ENCODE measurements around the gene LXN. TPM values are rescaled to one million over a fixed set of nuclear protein-coding genes. Genes with fewer than 3 reads are reported as not detected.
"Not testable (repeated sequence)": the region's sequence is repeated elsewhere in the genome, so short reads cannot be mapped to it uniquely, and the experiment has no call there.

Gene LXN, protein sequence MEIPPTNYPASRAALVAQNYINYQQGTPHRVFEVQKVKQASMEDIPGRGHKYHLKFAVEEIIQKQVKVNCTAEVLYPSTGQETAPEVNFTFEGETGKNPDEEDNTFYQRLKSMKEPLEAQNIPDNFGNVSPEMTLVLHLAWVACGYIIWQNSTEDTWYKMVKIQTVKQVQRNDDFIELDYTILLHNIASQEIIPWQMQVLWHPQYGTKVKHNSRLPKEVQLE
- 8.4 TPM for total RNA-seq

DNA sequence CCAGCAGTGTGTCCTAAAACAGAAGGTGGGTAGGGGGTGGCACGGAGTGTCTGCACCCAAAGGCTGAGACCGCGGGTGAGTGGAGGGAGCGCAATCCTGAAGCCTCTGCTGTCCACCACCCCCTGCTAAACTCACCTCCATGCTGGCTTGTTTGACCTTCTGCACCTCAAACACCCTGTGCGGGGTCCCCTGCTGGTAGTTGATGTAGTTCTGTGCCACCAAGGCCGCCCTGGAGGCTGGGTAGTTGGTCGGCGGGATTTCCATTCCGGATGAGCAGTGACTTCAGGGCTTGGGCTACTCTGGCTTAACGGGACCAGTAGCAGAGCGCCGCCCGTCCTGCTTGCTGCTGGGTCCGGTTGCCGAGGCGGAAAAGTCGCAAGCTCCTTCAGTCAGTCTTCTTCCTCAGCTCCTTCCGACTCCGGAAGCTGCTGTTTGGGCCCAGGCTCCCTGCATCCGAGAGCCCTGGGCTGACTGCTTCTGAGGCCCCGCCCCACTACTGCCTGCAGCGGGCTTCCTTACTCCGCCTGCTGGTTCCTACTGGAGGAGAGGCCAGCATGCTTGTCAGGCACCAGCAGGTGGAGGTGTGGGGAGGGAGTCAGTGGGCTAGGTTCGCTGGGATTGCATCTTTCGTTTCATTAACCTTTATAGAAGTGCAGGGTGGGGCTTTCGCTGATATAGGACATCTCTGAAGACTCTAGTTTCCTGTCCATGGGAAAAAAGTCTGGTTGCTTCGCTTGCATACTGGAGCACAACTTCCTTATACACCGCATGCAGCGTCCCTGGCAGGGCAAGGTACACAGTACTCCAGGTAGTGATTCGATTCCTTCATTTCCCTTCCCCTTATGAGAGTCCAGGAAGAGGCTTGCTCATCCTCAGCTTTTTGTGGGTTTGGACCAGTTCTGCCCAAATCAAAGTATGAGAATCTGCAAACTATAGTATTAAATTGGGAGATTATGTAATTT lies at the start of gene LXN:
Gene LXN, minus strand, starts transcription at position 434 of the 962 bp plus-strand sequence. Its CDS starts 170 bp downstream, at position 264.
- peak; percentile 100 for ATAC-seq

DNA sequence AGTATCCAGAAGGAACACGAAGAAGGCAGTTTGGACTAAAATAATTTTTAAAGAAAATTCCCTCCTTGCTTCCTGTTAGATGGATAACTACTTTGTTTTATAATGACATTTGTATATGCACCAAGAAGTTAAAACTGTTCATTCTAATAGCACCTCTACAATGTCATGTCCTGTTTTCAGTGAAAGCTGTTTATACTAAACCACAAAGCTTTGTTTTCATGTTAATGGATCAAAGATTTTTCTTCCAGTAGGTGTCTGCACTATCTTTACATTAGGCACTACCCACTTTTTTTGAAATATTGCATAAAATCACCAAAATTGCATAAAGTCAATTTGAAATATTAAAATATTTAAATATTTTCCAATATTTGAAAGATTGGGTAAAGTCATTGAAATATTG lies 49.7 kb upstream of the LXN start:
- no peak for ATAC-seq

DNA sequence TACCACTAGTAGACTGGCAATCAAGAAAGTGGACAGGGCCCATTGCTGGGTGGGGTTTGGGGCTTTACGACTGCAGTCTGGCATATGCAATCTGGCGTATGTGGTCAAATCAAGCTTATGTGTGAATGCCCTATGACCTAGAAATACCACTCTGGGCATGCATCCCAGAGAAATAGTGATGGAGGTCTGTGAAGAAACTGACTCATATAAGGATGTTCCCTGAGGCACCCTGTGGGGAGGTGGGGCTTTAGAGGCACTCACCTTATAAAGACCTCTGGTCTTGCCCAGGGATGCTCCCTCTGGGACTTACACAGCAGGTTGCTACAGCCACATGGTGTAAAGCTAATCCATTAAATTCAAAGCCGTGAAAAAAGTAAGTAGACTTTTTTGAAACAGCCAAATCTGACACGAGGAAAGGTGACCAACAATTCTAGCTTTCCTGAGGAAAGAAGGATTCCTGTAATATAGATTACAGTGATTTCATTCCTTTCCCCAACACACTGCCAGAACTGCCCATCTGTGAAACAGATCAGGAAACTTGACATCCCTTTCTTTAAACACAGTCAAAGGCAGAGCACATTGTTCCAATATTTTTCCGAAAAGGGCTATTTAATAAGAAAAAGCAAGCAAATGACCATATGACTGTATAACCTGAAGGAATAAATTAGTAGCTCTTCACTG lies 46.2 kb upstream of the LXN start:
- peak; percentile 36 for ATAC-seq

DNA sequence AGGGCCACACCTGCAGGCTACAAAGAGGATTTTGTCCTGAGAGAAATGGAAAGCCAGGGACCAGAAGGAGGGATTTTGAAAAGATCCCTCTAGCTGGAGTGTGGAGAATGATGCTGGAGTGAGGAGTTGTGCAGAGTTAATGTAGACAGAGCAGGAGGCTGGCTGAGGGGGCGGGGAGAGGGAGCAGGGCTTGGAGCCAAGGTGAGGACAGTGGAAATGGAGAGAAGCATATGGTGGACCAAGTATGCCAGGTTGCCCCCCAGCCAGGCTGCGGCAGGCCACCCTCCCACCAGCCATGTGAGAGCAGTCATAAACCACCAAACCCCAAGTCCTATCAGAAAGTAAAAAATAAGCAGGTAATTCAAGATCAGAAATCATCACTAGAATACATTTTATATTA lies 45.1 kb upstream of the LXN start:
- no peak for ATAC-seq

DNA sequence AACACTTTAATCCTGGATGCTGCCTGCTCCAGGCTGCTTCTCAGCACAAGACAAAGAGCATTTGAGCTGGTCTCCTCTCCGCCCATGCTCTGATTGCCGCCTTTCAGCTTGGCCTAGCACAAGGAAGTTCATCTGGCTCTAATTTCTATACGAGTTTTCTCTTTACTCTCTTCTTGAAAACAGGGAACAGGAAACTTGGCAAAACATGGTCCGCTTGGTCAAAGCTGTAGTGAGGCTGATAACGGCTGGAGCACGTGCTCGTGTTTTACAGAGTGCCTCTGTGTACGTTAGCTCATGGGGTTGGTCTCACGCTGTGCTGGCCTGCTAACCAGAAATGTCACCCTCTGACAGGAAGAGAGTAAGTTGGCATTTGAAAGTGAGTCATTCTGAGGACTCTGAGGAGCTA lies 40.6 kb upstream of the LXN start:
- peak; percentile 53 for ATAC-seq

DNA sequence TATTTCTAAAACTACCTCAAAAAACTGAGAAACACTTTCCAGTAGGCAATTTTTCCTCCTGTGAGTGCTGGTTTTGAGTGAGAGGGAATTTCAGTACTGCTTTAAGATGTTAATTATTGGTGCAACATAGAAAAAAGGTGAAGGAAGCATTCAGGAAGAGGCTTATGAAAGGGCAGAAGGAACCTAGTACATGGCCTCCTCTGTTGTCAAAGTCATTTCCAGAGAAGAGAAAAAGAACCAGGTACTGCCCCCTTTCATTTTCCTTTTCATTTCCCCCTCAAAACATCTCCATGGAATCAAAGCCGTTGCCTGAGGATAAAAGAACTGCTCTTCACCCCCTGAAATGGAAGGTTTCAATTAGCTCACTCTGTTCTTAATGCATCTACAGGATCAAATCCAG lies 40.0 kb upstream of the LXN start:
- no peak for ATAC-seq

DNA sequence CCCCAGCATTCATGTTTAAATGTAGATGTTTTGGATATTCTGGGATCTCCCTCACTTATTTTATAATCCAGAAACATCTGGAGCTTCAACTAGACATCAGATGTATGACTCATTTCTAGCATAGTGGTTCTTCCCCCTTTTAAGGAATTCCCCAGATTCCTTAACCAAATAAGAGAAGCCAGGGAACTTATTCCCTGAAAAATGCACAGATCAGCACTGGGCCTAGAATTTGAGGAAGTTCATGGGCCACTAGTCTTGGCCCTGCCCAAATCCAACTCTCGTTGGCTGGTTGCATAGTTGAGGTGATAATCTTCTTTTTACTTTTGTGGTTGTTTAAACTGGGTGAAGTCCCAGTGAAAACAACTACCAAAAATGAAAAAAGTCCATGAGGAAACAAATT lies 39.4 kb upstream of the LXN start:
- ATAC-seq = no peak

DNA sequence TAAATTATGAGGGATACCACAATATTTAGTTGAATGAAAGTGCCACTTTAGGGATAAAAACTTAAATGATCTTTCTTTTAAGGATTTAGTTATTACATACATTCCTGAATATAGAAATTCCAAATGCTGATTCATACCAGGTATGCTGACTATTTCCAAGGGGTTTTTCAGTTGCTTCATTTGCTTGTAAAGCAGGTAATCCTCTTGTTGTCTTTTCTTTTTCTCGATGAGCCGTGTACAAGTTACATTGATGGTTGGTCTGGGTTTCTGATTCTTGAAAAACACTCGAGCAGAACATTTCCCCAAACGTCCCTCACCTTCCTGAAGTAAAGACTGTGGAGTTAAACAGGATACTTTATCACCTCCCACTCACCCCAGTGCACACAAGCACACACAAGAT lies 38.2 kb upstream of the LXN start:
- no peak for ATAC-seq

DNA sequence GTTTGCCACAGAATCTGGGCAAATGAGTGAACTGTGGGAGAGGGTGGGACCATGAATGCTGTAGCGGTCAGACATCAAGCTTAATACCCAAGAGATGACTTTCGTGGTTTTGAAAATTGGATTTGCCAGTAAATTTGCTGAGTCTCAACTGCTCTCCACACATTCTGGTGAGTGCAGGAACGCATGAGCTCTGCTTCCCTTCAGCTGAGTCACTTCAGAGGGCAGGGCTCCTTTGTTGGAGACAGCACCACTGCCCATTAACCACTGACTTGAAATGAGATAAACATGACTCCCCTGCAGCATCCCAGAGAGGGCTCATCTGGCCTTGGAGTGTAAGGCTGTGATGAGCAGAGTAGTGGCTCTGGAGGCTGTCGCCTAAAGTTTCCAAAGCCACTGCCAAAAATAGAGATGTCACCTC lies 37.2 kb upstream of the LXN start:
- ATAC-seq = peak; percentile 58

DNA sequence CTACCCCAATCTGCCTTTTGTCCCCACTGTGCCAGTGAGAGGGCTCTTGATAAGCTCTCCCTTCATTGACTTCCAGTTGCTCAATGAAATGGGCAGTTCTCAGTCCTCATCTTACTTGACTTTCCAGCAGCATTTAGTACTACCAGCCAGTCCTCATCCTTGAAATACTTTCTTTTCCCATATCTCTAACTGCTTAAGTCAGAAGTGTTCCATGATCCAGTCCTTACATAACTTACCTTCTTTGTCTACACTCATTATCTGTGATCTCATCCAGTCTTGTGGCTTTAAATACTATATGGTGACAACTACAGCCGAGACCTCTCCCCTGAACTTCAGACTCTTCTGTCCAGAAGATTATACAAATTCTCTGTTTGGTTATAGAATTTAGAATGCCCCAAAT lies 31.1 kb upstream of the LXN start:
- ATAC-seq = no peak

DNA sequence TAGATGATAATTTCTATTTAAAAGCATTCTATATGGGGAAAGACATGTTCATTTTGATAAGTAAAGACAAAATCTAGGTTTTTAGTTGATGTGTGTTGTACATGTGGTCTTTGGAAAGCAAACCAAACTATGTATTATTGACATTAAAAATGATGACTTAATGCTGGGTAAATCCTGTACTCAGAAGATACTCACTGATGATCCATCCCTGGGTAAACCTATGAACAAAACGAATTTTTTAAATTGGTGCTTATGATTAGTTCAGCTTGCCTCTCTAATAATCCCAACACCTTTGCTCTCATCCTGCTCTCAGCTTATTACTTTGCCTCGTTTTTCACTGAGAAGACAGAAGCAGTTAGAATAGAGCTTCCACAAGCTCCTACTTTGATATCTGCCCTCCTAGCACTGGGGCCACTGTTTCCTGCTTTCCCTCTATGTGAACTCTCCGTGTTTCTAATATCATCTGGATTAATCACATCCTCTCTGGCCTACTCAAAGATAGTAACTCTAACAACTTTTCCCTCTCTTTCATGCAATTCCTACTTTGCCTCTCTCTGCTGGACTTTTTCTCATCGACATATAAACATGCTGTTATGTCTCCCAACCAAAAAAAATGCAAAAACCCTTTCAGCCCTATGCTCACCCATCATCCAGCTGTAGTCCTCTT lies 30.5 kb upstream of the LXN start:
- ATAC-seq = no peak

DNA sequence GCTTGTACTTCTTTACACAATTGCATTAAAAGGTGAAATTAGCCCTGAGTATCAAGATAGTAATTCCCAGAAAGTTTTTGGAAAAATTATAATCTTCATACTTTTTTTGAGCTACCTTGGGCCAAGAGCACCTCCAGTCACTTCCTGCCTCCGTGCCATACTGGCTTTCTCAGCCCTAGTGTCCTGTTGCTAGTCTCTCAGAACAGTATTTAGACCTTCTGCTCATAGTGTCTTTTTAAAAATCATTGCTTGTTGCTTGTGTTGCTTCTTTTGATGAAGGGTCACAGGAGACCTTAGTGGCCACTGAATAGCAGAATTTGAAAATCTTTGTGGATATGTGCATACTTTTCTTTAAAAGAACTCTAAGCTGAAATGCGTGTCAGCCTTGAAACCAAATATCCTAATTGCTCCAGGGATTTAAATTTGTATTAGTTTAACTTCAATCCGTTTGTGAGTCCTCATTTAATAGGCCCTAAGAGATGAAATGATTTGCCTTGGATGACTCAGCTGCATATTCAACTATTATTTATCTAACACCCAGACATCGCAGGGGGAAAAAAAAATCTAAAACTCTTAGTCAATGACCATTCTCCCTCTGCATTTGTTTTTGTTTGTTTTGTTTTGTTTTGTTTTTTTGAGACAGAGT lies 29.1 kb upstream of the LXN start:
- no peak for ATAC-seq

DNA sequence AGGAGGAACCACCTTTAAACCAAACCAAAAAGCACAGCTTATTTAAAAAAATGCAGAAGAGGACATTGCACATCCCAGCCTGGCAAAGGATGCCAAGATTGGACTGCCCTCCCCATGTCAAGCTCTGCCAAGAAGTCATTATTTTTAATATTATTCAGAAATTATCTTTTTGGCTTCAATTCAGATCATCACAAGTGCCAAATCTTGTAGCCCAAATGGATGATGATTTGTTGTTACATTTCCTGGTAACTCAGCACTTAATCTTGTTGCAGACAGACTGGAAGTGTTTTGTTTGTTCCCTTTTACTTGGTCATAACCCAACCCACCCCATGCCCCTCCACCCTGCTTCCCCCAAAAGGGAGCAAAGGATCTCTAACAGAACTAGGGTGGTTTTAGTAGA lies 28.1 kb upstream of the LXN start:
- ATAC-seq = no peak

DNA sequence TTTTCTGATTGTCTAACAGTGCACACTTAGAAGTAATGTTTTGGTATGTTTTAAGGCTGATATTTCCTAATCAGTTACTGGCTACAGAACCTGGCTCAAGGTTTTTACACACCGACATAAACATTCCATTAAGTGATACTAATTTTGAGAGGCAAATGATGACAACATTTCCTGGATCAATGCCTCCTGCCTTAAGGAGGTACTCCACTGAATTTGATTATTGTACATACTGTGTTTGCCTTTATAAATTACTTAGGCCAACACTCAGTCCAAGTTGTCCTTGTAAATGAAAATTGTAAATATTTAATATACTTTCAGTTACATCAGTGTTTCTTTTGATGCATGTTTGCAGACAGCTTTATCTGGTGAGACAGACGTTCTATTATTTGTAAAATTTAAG lies 24.2 kb upstream of the LXN start:
- no peak for ATAC-seq

DNA sequence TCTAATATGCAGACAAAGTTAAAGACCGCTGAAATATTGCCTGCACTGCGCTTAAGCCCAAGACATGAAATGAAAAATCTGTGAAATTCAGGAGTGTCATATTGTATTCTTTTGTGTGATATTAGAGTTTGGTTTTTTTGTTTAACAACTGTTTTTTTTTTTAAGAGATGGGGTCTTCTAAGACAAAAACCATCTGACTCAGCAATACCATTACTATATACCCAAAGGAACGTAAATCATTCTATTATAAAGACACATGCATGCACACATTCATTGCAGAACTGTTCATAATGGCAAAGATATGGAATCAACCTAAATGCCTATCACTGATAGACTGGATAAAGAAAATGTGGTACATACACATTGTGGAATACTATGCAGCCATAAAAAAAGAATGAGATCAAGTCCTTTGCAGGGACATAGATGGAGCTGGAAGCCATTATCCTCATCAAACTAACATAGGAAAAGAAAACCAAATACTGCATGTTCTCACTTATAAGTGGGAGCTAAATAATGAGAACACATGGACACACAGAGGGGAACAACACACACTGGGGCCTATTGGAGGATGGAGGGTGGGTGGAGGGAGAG lies 21.5 kb upstream of the LXN start:
- not testable (repeated sequence) for ATAC-seq

DNA sequence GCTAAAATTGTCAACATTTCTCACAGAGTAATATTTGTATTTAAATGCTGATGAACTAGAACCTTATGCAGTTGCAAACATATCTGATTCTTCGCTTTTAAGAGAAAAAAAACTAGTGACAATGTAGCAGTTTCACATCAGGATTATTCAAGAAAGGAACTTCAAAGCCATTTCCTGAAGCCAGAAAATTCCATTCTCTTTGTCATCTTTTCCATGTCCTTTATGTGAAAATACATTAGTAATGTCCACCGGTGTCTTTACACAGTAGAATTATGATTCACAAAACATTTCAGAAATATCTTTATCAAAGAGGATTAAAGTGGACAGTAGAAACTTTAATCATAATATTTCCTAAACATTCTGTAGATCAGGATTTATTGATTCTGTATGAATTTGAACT lies 12.7 kb upstream of the LXN start:
- ATAC-seq = no peak

DNA sequence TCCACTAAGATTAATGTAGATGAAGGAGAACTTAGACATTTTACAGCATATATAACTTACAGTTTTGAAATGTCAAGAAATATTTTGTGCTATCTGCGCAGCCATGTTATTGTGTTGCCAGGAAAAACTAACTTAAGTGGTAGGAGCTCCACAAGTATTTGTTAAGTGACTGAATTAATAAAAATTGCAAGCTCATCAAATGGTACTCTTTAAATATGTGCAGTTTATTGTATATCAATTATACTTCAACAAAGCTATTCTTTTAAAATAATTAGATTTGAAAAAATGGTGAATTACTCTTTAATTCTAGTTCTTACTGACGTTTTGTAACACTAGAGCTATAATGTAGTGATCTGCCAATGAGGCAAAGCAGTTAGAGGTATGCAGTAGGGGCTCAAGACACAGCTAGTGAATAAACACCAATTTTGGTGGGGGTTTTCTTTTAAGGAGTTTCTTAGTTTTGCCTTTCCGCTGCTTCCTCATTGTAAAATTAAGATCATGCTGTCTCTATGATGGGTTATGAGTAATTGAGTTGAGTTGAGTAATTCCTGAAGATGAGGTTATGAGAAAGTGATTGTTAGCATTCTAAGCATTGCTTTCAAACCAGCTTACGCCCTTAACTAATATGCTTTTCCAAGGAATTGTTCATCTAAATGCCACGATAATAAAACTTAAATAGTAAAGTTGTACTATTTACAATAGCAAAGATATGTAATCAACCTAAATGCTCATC lies 10.9 kb upstream of the LXN start:
- no peak for ATAC-seq

DNA sequence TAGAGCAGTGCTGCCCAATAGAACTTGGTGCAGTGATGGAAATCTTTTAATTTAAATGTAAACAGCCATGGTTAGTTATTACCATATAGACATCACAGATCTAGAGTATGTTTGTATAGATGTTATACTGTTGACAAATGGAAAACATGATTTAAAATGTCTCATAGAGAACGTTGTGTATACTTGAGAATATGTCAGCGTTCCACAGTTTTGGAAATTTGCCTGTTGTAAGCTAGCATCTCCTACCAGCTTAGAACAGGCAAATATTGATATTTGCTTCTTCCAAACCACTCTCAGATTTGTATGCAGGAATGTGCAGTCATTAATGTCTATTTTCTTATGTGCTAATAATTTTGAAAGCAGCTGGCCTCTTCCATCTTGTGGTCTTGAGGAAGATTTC lies 8.4 kb upstream of the LXN start:
- no peak for ATAC-seq

DNA sequence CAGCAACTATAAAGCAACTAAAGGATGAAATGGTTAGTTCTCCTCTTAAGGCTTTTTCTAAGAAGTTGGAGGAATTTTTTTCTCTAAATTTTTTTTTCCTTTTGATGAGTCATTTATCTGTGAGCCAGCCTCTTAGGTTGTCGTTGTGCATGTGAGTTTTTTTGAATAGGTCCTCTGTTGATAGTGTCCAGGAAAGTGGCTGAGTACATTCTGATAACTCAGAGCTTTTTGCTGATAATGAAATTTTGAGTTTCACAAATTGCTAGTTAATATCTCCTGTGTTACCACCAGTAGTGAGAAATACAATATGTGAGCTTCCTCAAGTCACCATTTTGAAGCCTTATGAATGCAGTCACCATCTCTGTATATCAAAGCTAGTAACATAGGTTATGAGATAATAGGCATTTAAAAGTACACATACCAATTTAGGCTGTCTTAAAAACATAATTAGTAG lies 7.1 kb upstream of the LXN start:
- ATAC-seq = no peak

DNA sequence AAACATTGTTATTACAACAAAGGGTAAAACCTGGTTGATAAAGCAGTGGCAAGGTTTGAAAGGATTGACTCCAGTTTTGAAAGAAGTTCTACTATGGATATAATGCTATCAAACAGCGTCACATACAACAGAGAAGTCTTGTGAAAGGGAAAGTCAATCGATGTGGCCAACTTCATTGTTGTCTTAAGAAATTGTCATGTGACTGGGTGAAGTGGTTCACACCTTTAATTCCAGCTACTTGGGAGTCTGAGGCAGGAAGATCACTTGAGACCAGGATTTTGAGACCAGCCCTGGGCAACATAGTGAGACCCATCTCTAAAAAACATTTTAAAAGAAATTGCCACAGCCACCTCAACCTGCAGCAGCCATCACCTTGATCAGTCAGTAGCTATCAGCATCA lies 6.2 kb upstream of the LXN start:
- no peak for ATAC-seq

DNA sequence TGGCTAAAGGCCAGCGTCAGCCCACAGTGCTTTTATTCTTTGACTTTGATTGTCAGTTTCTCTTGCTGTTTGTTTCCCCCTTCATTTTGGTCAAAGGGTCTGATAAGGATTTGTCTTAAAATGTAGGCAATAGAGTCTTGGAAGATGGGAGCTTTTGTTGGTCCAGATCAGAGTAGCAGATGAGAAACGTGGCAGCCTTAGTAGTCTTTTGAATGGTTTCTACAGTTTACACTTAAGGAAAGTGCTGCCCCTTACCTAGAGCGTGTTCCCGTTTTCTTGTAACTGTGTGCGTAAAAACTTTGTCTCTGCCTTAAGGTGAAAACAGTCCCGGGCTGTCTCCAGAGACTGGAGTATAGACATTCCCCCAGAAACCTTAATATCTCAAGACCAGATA lies 630 bp downstream of the LXN start:
- no peak for ATAC-seq
